B cell (primary cell): ENCODE data around the gene FAHD1.

Source experiments
- CTCF ChIP-seq: fragments of 200-600 bp; IDR thresholded peaks from one replicate; pipeline ENCODE4 v1.8.0; 2022; ENCODE audit warnings: antibody characterized with exemption, mild to moderate bottlenecking
- EZH2 ChIP-seq: IDR thresholded peaks from 2 replicates; pipeline ENCODE4 v1.6.1; 2012; ENCODE audit warnings: borderline replicate concordance, low read depth, mild to moderate bottlenecking, moderate library complexity, low read length; ENCODE audit not compliant: insufficient read depth, poor library complexity, severe bottlenecking

- no peak for TF ChIP-seq CTCF
- TF ChIP-seq EZH2 = no peak
These were observed 41.2 kb upstream of the FAHD1 start for GRCh38 chr16:1785846-1786170.
